ENCODE results near the gene DSCAML1. TPM values are rescaled to one million over a fixed set of nuclear protein-coding genes. Genes with fewer than 3 reads are reported as not detected.

DSCAML1 gene
- total and polyA plus RNA-seq, 3 donors from 2014 or later: 1.6 to 6.1 (median 3.0) TPM

- intact Hi-C loops (cut with DNase I; ENCODE audit: low total_unique reads): no loop called here
- DNase-seq: no peak
- Histone ChIP-seq H3K27me3 (no peaks in the 10 kb centered on the region), H3K9me3 (no peaks in the 10 kb centered on the region), H3K36me3 (ENCODE audit: low read depth, missing control alignments) (no peaks in the 10 kb centered on the region), H3K4me3 (no peak overlapping the region), H3K4me1 (no peaks in the 10 kb centered on the region), H3K27ac (no peak overlapping the region)
- no peak for TF ChIP-seq CTCF (IDR thresholded peaks at IDR 0.05)
- TF ChIP-seq POLR2A (IDR thresholded peaks at IDR 0.05): no peak
- 64 to 77% methylated on average over 14 of the region's 14 CpGs for WGBS, 2 donors
These were observed 306.9 kb downstream of the DSCAML1 start for GRCh38 chr11:117489999-117490679.

- H3K27ac ChIP-seq: no peak overlapping the region
- intact Hi-C loops (cut with DNase I; ENCODE audit: low total_unique reads): no loop called here
- no peak for DNase-seq
- H3K4me3 ChIP-seq: no peak overlapping the region
- no peaks in the 10 kb centered on the region for H3K4me1 ChIP-seq
- no peak for TF ChIP-seq POLR2A (IDR thresholded peaks at IDR 0.05)
- no peak for TF ChIP-seq CTCF (IDR thresholded peaks at IDR 0.05)
- 89 to 91% methylated on average over 14 of the region's 14 CpGs for WGBS, 2 donors
- H3K36me3 ChIP-seq (ENCODE audit: low read depth, missing control alignments): no peaks in the 10 kb centered on the region
- no peaks in the 10 kb centered on the region for H3K9me3 ChIP-seq
- no peaks in the 10 kb centered on the region for H3K27me3 ChIP-seq
These were observed 307.7 kb downstream of the DSCAML1 start for GRCh38 chr11:117488996-117489952.

- H3K27me3 ChIP-seq: no peaks in the 10 kb centered on the region
- H3K27ac ChIP-seq: peak overlapping the region in 1 of 2 donors; percentile 29
- H3K9me3 ChIP-seq: no peaks in the 10 kb centered on the region
- no peaks in the 10 kb centered on the region for H3K4me1 ChIP-seq
- TF ChIP-seq CTCF (IDR thresholded peaks at IDR 0.05) (no peak), POLR2A (IDR thresholded peaks at IDR 0.05) (no peak)
- H3K36me3 ChIP-seq (ENCODE audit: low read depth, missing control alignments): no peaks in the 10 kb centered on the region
- WGBS, 2 donors: 56 to 83% methylated on average over 13 of the region's 13 CpGs
- DNase-seq: peak; percentile 26
- H3K4me3 ChIP-seq: peak overlapping the region; percentile 25 to 31
- intact Hi-C loops (cut with DNase I; ENCODE audit: low total_unique reads): no loop called here
These were observed 311.0 kb downstream of the DSCAML1 start for GRCh38 chr11:117486059-117486458.

DNA sequence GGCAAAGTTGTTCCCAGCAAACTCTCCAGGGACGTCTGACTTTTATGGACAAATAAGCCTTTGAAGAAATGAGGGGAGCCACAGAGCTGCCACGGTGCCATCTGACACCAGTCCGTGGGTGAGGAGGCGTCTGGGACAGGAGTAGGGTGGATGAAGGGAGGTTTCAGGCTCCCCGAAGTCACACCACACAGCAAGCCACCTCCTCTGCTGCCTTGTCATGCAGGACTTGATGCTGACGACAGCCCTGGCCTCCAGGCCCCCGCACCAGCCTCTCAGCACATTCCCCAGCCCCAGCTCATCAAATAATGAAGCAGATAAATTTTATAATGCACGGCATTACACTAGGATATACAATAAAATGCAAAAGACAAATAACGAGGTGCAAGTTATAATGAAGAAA, 312.9 kb downstream of the DSCAML1 start:
- 66 to 72% methylated on average over 9 of the region's 9 CpGs for WGBS, 2 donors
- TF ChIP-seq POLR2A (IDR thresholded peaks at IDR 0.05) (no peak), CTCF (IDR thresholded peaks at IDR 0.05) (no peak)
- H3K4me3 ChIP-seq: no peak overlapping the region
- H3K27ac ChIP-seq: no peak overlapping the region
- no peak for DNase-seq
- no peaks in the 10 kb centered on the region for H3K27me3 ChIP-seq
- H3K4me1 ChIP-seq: no peaks in the 10 kb centered on the region
- H3K36me3 ChIP-seq (ENCODE audit: low read depth, missing control alignments): no peaks in the 10 kb centered on the region
- intact Hi-C loops (cut with DNase I; ENCODE audit: low total_unique reads): no loop called here
- H3K9me3 ChIP-seq: no peaks in the 10 kb centered on the region

Measured in testis (tissue), 3 donors.